ENCODE results near the gene MAU2. TPM values are rescaled to one million over a fixed set of nuclear protein-coding genes. Genes with fewer than 3 reads are reported as not detected.

MAU2 gene
- total and polyA plus RNA-seq, 2 of the 13 experiments (the other 11 are each of a cell fraction or from before 2014, with no cell fraction given) = 16.8 to 33.8 TPM

DNA sequence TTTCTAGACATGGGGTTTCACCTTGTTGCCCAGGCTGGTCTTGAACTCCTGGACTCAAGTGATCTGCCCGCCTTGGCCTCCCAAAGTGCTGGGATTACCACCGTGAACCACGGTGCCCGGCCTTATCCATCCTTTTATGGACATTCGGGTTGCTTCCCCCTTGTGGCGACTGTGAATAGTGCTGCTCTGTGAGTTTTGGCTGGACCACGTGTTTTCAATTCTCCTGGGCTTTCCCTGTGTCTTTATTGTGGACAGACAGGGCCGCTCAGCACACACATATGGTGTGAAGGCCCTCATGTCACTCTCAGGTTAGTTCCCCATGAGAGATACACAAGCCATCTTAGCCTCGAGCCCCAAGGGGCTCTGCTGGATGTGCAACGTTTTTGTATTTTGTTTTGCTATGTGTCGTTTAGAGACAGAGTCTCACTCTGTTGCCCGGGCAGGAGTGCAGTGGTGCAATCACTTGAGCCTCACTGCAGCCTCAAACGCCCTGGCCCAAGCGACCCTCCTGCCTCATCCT is 40.5 kb downstream of the MAU2 start (continued):
- TF ChIP-seq ZNF12 (CRISPR knock-in tag; IDR thresholded peaks at IDR 0.05) (no peak), TBX3 (IDR thresholded peaks at IDR 0.05; ENCODE audit: borderline replicate concordance) (no peak), HOXD1 (CRISPR knock-in tag; IDR thresholded peaks at IDR 0.05) (no peak), AHR (CRISPR knock-in tag; IDR thresholded peaks at IDR 0.05) (no peak), MTF1 (CRISPR knock-in tag; IDR thresholded peaks at IDR 0.05) (no peak), TGIF2 (CRISPR knock-in tag; IDR thresholded peaks at IDR 0.05) (no peak), EEA1 (CRISPR knock-in tag; IDR thresholded peaks at IDR 0.05; ENCODE audit: borderline replicate concordance) (no peak), POGZ (CRISPR knock-in tag; IDR thresholded peaks at IDR 0.05) (peak; percentile 30; the same call in 1 of the 2 replicates), THYN1 (CRISPR knock-in tag; IDR thresholded peaks at IDR 0.05; ENCODE audit: borderline replicate concordance, low read depth) (no peak), GABPA (IDR thresholded peaks at IDR 0.05; ENCODE audit: low read depth, low read length) (no peak), GABPA (CRISPR knock-in tag; IDR thresholded peaks at IDR 0.05; ENCODE audit: low read depth) (no peak), SYNCRIP (IDR thresholded peaks at IDR 0.05; ENCODE audit: insufficient read depth, low read depth, low read length) (no peak), MAFK (conservative IDR thresholded peaks at IDR 0.05 in 1 of 2, IDR thresholded peaks at IDR 0.05 in 1 of 2; ENCODE audit: low read length in 2 of 2) (peak; percentile 17 to 41; a peak in 1 of 4 replicates), SP1 (IDR thresholded peaks at IDR 0.05) (no peak), SP1 (CRISPR knock-in tag; IDR thresholded peaks at IDR 0.05) (no peak), ZNF20 (CRISPR knock-in tag; IDR thresholded peaks at IDR 0.05) (no peak)
- TF ChIP-seq, protein P1, sequence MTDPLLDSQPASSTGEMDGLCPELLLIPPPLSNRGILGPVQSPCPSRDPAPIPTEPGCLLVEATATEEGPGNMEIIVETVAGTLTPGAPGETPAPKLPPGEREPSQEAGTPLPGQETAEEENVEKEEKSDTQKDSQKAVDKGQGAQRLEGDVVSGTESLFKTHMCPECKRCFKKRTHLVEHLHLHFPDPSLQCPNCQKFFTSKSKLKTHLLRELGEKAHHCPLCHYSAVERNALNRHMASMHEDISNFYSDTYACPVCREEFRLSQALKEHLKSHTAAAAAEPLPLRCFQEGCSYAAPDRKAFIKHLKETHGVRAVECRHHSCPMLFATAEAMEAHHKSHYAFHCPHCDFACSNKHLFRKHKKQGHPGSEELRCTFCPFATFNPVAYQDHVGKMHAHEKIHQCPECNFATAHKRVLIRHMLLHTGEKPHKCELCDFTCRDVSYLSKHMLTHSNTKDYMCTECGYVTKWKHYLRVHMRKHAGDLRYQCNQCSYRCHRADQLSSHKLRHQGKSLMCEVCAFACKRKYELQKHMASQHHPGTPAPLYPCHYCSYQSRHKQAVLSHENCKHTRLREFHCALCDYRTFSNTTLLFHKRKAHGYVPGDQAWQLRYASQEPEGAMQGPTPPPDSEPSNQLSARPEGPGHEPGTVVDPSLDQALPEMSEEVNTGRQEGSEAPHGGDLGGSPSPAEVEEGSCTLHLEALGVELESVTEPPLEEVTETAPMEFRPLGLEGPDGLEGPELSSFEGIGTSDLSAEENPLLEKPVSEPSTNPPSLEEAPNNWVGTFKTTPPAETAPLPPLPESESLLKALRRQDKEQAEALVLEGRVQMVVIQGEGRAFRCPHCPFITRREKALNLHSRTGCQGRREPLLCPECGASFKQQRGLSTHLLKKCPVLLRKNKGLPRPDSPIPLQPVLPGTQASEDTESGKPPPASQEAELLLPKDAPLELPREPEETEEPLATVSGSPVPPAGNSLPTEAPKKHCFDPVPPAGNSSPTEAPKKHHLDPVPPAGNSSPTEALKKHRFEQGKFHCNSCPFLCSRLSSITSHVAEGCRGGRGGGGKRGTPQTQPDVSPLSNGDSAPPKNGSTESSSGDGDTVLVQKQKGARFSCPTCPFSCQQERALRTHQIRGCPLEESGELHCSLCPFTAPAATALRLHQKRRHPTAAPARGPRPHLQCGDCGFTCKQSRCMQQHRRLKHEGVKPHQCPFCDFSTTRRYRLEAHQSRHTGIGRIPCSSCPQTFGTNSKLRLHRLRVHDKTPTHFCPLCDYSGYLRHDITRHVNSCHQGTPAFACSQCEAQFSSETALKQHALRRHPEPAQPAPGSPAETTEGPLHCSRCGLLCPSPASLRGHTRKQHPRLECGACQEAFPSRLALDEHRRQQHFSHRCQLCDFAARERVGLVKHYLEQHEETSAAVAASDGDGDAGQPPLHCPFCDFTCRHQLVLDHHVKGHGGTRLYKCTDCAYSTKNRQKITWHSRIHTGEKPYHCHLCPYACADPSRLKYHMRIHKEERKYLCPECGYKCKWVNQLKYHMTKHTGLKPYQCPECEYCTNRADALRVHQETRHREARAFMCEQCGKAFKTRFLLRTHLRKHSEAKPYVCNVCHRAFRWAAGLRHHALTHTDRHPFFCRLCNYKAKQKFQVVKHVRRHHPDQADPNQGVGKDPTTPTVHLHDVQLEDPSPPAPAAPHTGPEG (CRISPR knock-in tag; IDR thresholded peaks at IDR 0.05) = no peak
- TF ChIP-seq, protein P2, sequence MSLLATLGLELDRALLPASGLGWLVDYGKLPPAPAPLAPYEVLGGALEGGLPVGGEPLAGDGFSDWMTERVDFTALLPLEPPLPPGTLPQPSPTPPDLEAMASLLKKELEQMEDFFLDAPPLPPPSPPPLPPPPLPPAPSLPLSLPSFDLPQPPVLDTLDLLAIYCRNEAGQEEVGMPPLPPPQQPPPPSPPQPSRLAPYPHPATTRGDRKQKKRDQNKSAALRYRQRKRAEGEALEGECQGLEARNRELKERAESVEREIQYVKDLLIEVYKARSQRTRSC (CRISPR knock-in tag; IDR thresholded peaks at IDR 0.05; ENCODE audit: low read depth) = no peak
- TF ChIP-seq, protein P3, sequence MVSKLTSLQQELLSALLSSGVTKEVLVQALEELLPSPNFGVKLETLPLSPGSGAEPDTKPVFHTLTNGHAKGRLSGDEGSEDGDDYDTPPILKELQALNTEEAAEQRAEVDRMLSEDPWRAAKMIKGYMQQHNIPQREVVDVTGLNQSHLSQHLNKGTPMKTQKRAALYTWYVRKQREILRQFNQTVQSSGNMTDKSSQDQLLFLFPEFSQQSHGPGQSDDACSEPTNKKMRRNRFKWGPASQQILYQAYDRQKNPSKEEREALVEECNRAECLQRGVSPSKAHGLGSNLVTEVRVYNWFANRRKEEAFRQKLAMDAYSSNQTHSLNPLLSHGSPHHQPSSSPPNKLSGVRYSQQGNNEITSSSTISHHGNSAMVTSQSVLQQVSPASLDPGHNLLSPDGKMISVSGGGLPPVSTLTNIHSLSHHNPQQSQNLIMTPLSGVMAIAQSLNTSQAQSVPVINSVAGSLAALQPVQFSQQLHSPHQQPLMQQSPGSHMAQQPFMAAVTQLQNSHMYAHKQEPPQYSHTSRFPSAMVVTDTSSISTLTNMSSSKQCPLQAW (CRISPR knock-in tag; IDR thresholded peaks at IDR 0.05) = peak; percentile 69; the same call in 1 of the 2 replicates

Measured in HepG2 (cell line).